H1 (cell line): Measurements from ENCODE around the gene CALCOCO2. TPM values are rescaled to one million over a fixed set of nuclear protein-coding genes. Genes with fewer than 3 reads are reported as not detected.
A peak's percentile ranks its signal among the peaks of the same experiment; 100 is the strongest.

Experiments used
- CTCF ChIA-PET: fragments of 300-600 bp; sonication (Branson Sonifier 250); formaldehyde crosslinking; loops from one replicate; lab custom pipeline; 2021; ENCODE audit not compliant: partially characterized antibody; lab: Charles Lee
- POLR2A ChIA-PET: fragments of 300-600 bp; sonication (Branson Sonifier 250); formaldehyde crosslinking; loops from one replicate; lab custom pipeline; 2021; ENCODE audit warnings: inconsistent platforms; ENCODE audit not compliant: partially characterized antibody; lab: Charles Lee
- DNase-seq, 2 experiments: peaks; one replicate each; pipeline versions ENCODE4 v3.0.0 to v3.0.0-alpha.2; 2010 to 2022; ENCODE audit warnings: low spot score in 2 of 2, low read depth in 1 of 2, mixed read lengths in 1 of 2
- FAIRE-seq: peaks from 2 replicates; lab custom pipeline; 2011; peaks lifted over from hg19 to GRCh38; lab: Jason Lieb, UNC
- H2AFZ ChIP-seq: 2 replicates; pipeline ENCODE4 v1.8.1; 2012; ENCODE audit warnings: low read length, inconsistent platforms
- H2AK5ac ChIP-seq: 2 replicates; pipeline ENCODE4 v1.6.1; 2013; ENCODE audit warnings: low read depth, low read length
- H2BK120ac ChIP-seq: replicated peaks from 2 replicates; pipeline ENCODE3; 2013; ENCODE audit warnings: low read depth, low read length, inconsistent platforms
- H2BK12ac ChIP-seq: 2 replicates; pipeline ENCODE4 v1.6.1; 2013; ENCODE audit warnings: low read depth, low read length
- H2BK15ac ChIP-seq: 2 replicates; pipeline ENCODE4 v1.6.1; 2013; ENCODE audit warnings: low read length
- H2BK20ac ChIP-seq: 2 replicates; pipeline ENCODE4 v1.6.1; 2013; ENCODE audit warnings: low read length
- H2BK5ac ChIP-seq: 2 replicates; pipeline ENCODE4 v1.6.1; 2013; ENCODE audit warnings: low read depth, low read length
- H3K14ac ChIP-seq: 2 replicates; pipeline ENCODE4 v1.6.1; 2013; ENCODE audit warnings: inconsistent platforms; ENCODE audit not compliant: insufficient read length
- H3K18ac ChIP-seq: 2 replicates; pipeline ENCODE4 v1.6.1; 2013; ENCODE audit warnings: low read length; ENCODE audit errors: extremely low read depth
- H3K23ac ChIP-seq: 2 replicates; pipeline ENCODE4 v1.6.1; 2013; ENCODE audit warnings: inconsistent platforms; ENCODE audit not compliant: insufficient read length
- H3K23me2 ChIP-seq: 2 replicates; pipeline ENCODE4 v1.6.1; 2013; ENCODE audit warnings: low read depth, low read length
- H3K27ac ChIP-seq: 2 replicates; pipeline ENCODE4 v1.6.1; 2011; ENCODE audit warnings: low read depth, low read length, inconsistent platforms
- H3K27me3 ChIP-seq, 4 experiments: replicated peaks in 1 of 4; 1 replicate in 1 of 4; 2 replicates in 3 of 4; pipeline versions ENCODE4 v1.6.1 to v1.8.1; 2011 to 2013; ENCODE audit warnings: low read length in 3 of 4, mild to moderate bottlenecking in 3 of 4, inconsistent platforms in 2 of 4, mixed read lengths in 2 of 4, moderate library complexity in 1 of 4; ENCODE audit not compliant: control insufficient read depth in 3 of 4, insufficient read depth in 3 of 4; ENCODE audit errors: extremely low read depth in 1 of 4
- H3K36me3 ChIP-seq, 4 experiments: 2 replicates each; pipeline versions ENCODE4 v1.6.1 to v1.8.1; 2011 to 2013; ENCODE audit warnings: mild to moderate bottlenecking in 4 of 4, low read length in 3 of 4, moderate library complexity in 2 of 4, control low read depth in 1 of 4, inconsistent platforms in 1 of 4; ENCODE audit not compliant: insufficient read depth in 4 of 4, control insufficient read depth in 2 of 4
- H3K4ac ChIP-seq: replicated peaks from 2 replicates; pipeline ENCODE3; 2013; ENCODE audit warnings: low read length, low read depth, mixed read lengths, inconsistent platforms; ENCODE audit not compliant: insufficient read length
- H3K4me1 ChIP-seq, 4 experiments: replicated peaks in 1 of 4; 1 replicate in 1 of 4; 2 replicates in 3 of 4; pipeline versions ENCODE4 v1.6.1 to v1.8.1; 2011 to 2013; ENCODE audit warnings: low read length in 3 of 4, inconsistent platforms in 2 of 4, mixed read lengths in 1 of 4; ENCODE audit not compliant: insufficient read depth in 4 of 4, control insufficient read depth in 3 of 4
- H3K4me2 ChIP-seq, 2 experiments: 2 replicates each; pipeline versions ENCODE4 v1.6.1 to v1.8.1; 2011 to 2013; ENCODE audit warnings: low read depth in 2 of 2, low read length in 2 of 2, control low read depth in 1 of 2, inconsistent platforms in 1 of 2, mild to moderate bottlenecking in 1 of 2; ENCODE audit not compliant: insufficient read depth in 1 of 2
- H3K4me3 ChIP-seq, 4 experiments: fragments of 200-600, 300-600 bp in 1 of 4; sonication (generic), shearing (Covaris generic), sonication (Bioruptor Twin) in 1 of 4; 2 replicates each; pipeline versions ENCODE4 v1.5.1 to v1.8.1; 2011 to 2016; ENCODE audit warnings: low read length in 4 of 4, low read depth in 3 of 4, control low read depth in 2 of 4, inconsistent platforms in 2 of 4, mild to moderate bottlenecking in 2 of 4, mixed read lengths in 1 of 4, moderate library complexity in 1 of 4; ENCODE audit not compliant: insufficient read depth in 2 of 4; ENCODE audit errors: extremely low read depth in 1 of 4
- H3K56ac ChIP-seq: replicated peaks from 2 replicates; pipeline ENCODE3; 2013; ENCODE audit warnings: low read depth, mild to moderate bottlenecking, mixed read lengths, low read length, inconsistent platforms; ENCODE audit not compliant: insufficient read length
- H3K79me1 ChIP-seq: 2 replicates; pipeline ENCODE4 v1.6.1; 2013; ENCODE audit warnings: low read depth, low read length, control low read depth
- H3K79me2 ChIP-seq, 2 experiments: 2 replicates each; pipeline versions ENCODE4 v1.6.1 to v1.8.1; 2012 to 2013; ENCODE audit warnings: low read length in 2 of 2, mild to moderate bottlenecking in 2 of 2, inconsistent platforms in 1 of 2; ENCODE audit not compliant: insufficient read depth in 2 of 2, control insufficient read depth in 1 of 2
- H3K9ac ChIP-seq, 4 experiments: replicated peaks in 1 of 4; 1 replicate in 1 of 4; 2 replicates in 3 of 4; pipeline versions ENCODE4 v1.6.1 to v1.8.1; 2011 to 2013; ENCODE audit warnings: low read depth in 3 of 4, low read length in 3 of 4, control low read depth in 2 of 4, mild to moderate bottlenecking in 2 of 4, moderate library complexity in 2 of 4, inconsistent platforms in 1 of 4; ENCODE audit errors: extremely low read depth in 1 of 4
- H3K9me3 ChIP-seq, 2 experiments: 2 replicates each; pipeline versions ENCODE4 v1.6.1 to v1.8.1; 2012 to 2013; ENCODE audit warnings: mild to moderate bottlenecking in 2 of 2, moderate library complexity in 2 of 2, control low read depth in 1 of 2, inconsistent platforms in 1 of 2, low read depth in 1 of 2, low read length in 1 of 2, mixed read lengths in 1 of 2; ENCODE audit not compliant: insufficient read depth in 2 of 2
- H4K20me1 ChIP-seq, 2 experiments: replicated peaks in 1 of 2; 2 replicates each; pipeline versions ENCODE3 to v1.8.1; 2011 to 2013; ENCODE audit warnings: inconsistent platforms in 2 of 2, low read length in 2 of 2, mild to moderate bottlenecking in 1 of 2; ENCODE audit not compliant: insufficient read depth in 2 of 2, control insufficient read depth in 1 of 2
- H4K5ac ChIP-seq: 2 replicates; pipeline ENCODE4 v1.6.1; 2013; ENCODE audit warnings: low read length, low read depth, mixed read lengths, inconsistent platforms; ENCODE audit not compliant: insufficient read length
- H4K8ac ChIP-seq: 2 replicates; pipeline ENCODE4 v1.8.0; 2013; ENCODE audit warnings: mild to moderate bottlenecking, moderate library complexity, low read length, inconsistent platforms; ENCODE audit not compliant: insufficient read depth; ENCODE audit errors: extremely low read depth
- H4K91ac ChIP-seq: replicated peaks from 2 replicates; pipeline ENCODE3; 2013; ENCODE audit warnings: low read length, mixed read lengths, inconsistent platforms; ENCODE audit not compliant: insufficient read length
- BCL11A ChIP-seq, 2 experiments: IDR thresholded peaks; one replicate each; pipeline ENCODE4 v1.6.1; 2011; ENCODE audit warnings: low read depth in 2 of 2, low read length in 2 of 2, mild to moderate bottlenecking in 2 of 2
- CREB1 ChIP-seq: IDR thresholded peaks from 2 replicates; pipeline ENCODE4 v1.6.1; 2012; ENCODE audit warnings: inconsistent platforms
- JUN ChIP-seq: IDR thresholded peaks from 2 replicates; pipeline ENCODE4 v1.6.1; 2011; ENCODE audit warnings: low read depth, mild to moderate bottlenecking, improper control_type of control experiment, low read length
- NANOG ChIP-seq: IDR thresholded peaks from 2 replicates; pipeline ENCODE4 v1.6.1; 2011; ENCODE audit warnings: low read length, low read depth, mild to moderate bottlenecking, inconsistent platforms; ENCODE audit not compliant: insufficient read depth, poor library complexity, severe bottlenecking
- POLR2A ChIP-seq, 2 experiments: IDR thresholded peaks; 1 replicate in 1 of 2; 2 replicates in 1 of 2; pipeline ENCODE4 v1.6.1; 2011; ENCODE audit warnings: low read depth in 2 of 2, low read length in 2 of 2, mild to moderate bottlenecking in 2 of 2; ENCODE audit errors: control extremely low read depth in 1 of 2
- RAD21 ChIP-seq, 2 experiments: IDR thresholded peaks in 1 of 2; conservative IDR thresholded peaks in 1 of 2; 2 replicates each; pipeline ENCODE4 v1.6.1; 2011; ENCODE audit warnings: low read depth in 2 of 2, low read length in 2 of 2, improper control_type of control experiment in 1 of 2, inconsistent platforms in 1 of 2, mild to moderate bottlenecking in 1 of 2, moderate library complexity in 1 of 2
- RFX5 ChIP-seq: IDR thresholded peaks from 2 replicates; pipeline ENCODE4 v1.6.1; 2011; ENCODE audit warnings: low read depth, low read length, improper control_type of control experiment, borderline replicate concordance
- SP4 ChIP-seq: IDR thresholded peaks from 2 replicates; pipeline ENCODE4 v1.6.1; 2012; ENCODE audit warnings: low read length, inconsistent platforms
- TCF12 ChIP-seq: IDR thresholded peaks from 2 replicates; pipeline ENCODE4 v1.6.1; 2011; ENCODE audit warnings: low read depth, mild to moderate bottlenecking, low read length
- YY1 ChIP-seq: IDR thresholded peaks from 2 replicates; pipeline ENCODE4 v1.6.1; 2011; ENCODE audit warnings: low read depth, mild to moderate bottlenecking, low read length
- ZNF274 ChIP-seq: IDR thresholded peaks from 2 replicates; pipeline ENCODE4 v1.7.0; 2012; ENCODE audit warnings: low read length, borderline replicate concordance; ENCODE audit errors: extremely low read depth
- WGBS, 2 experiments: shearing (Covaris generic) in 1 of 2; methylation state at CpG; one replicate each; pipeline versions ENCODE4 v1.1.6 to v1.1.7; 2013 to 2015; ENCODE audit warnings: low lambda C conversion rate in 2 of 2, mixed read lengths in 2 of 2, inconsistent platforms in 1 of 2, low coverage in 1 of 2, missing lambda C conversion rate in 1 of 2; ENCODE audit not compliant: insufficient replicate concordance in 2 of 2, insufficient coverage in 1 of 2, insufficient read length in 1 of 2; ENCODE audit errors: extremely low coverage in 1 of 2, missing lambda C conversion rate in 1 of 2; 5-methylcytosine and 5-hydroxymethylcytosine counted together
- polyA plus RNA-seq, 7 experiments: library from polyadenylated mRNA; depleted of rRNA in 3 of 7; stranded (reverse) in 5 of 7; unstranded in 2 of 7; fragments of >200 nt in 5 of 7; fragments of 200-250 nt in 2 of 7; gene quantifications; 1 replicate in 5 of 7; 2 replicates in 1 of 7; 4 replicates in 1 of 7; pipeline versions ENCODE4 v1.2.1 to v1.2.3, GENCODE V29; 2011 to 2013; ENCODE audit warnings: missing spikeins in 2 of 7, mixed read lengths in 2 of 7
- total RNA-seq: library from RNA; stranded (reverse); fragmentation: NEBNext Ultra II Directional; extraction: Animal tissue kit (Norgen Biotek cat#: 25700); gene quantifications from 2 replicates; pipeline ENCODE4 v1.2.1, GENCODE V29; 2021

Gene CALCOCO2
- total and polyA plus RNA-seq, 2 of the 8 experiments (the other 6 are each of a cell fraction or from before 2014, with no cell fraction given): 12.1 to 31.8 TPM

DNA sequence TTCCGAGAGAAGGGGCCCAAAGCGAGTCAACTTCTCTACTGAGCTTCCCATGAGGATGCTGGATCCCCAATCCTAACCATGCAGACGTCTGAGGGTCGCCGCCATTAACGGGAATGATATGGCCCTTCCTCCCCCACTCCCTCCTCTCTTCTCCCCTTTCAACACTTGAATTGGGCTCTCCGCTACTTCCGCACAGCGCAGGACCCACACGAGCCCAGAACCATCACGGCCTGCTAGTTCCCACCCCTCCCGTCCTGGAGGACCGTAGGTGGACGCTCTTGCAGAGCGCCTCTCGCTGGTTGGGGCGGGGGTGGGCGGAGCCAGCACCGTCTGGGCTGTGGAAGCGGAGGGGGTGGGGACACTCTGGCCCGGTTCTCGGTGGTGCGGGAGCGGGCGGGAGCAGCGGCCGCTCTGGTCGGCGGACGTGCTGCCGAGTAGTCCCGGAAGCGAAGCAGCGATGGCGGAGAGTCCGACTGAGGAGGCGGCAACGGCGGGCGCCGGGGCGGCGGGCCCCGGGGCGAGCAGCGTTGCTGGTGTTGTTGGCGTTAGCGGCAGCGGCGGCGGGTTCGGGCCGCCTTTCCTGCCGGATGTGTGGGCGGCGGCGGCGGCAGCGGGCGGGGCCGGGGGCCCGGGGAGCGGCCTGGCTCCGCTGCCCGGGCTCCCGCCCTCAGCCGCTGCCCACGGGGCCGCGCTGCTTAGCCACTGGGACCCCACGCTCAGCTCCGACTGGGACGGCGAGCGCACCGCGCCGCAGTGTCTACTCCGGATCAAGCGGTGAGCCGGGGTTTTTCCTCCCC is 77.4 kb downstream of the CALCOCO2 start, which contains the start of gene UBE2Z:
Gene UBE2Z, plus strand, starts transcription at position 361 of the 797 bp plus-strand sequence. Its CDS starts 97 bp downstream, at position 458.
- peak within 1 kb of the TSS; percentile 94 for H2BK5ac ChIP-seq
- H4K5ac ChIP-seq: peak within 1 kb of the TSS; percentile 82
- H2BK120ac ChIP-seq: peak within 1 kb of the TSS; percentile 13
- H4K91ac ChIP-seq: peak within 1 kb of the TSS; percentile 87
- peak within 1 kb of the TSS; percentile 55; the same call in 1 of the 2 replicates for H2BK12ac ChIP-seq
- no peaks in the 10 kb centered on the region for H3K9me3 ChIP-seq
- 2% methylated on average over 22 of the region's 81 CpGs; no CpG with 5 or more reads in 1 of the 2 experiments for WGBS, 2 experiments
- H3K14ac ChIP-seq: no peak within 1 kb of the TSS
- H3K79me1 ChIP-seq: peaks cover 19% of the 10 kb centered on the region
- peak within 1 kb of the TSS; percentile 86 to 88 for H3K4me2 ChIP-seq
- peak; percentile 88 to 94 for DNase-seq
- H4K20me1 ChIP-seq: peaks cover 9 to 20% of the 10 kb centered on the region in 2 experiments
- no peak within 1 kb of the TSS for H2BK20ac ChIP-seq
- peaks cover 0 to 32% (median 14%) of the 10 kb centered on the region in 4 experiments; a peak in 7 of 8 replicates for H3K36me3 ChIP-seq
- peak within 1 kb of the TSS; percentile 74 for H3K56ac ChIP-seq
- FAIRE-seq: peak; percentile 28
- peak within 1 kb of the TSS; percentile 92; the same call in 1 of the 2 replicates for H4K8ac ChIP-seq
- H3K4me1 ChIP-seq: peaks cover 5 to 17% (median 6%) of the 10 kb centered on the region in 4 experiments
- peak within 1 kb of the TSS; percentile 1; the same call in 1 of the 2 replicates for H2AFZ ChIP-seq
- no peak within 1 kb of the TSS for H3K23ac ChIP-seq
- 0 out of 2 replicates have a peak within 1 kb of the TSS, but pooled peaks have one; percentile 75 for H2AK5ac ChIP-seq
- H3K79me2 ChIP-seq: peaks cover 21 to 42% of the 10 kb centered on the region in 2 experiments
- ChIA-PET POLR2A (interaction anchor here (0.5 to 8.2 kb wide), 35 partner anchors 8 to 219 kb away, joined by 3 to 93 read pairs (median 4); partner anchors contain the start of genes ATP5MC1, IGF2BP1, SNF8 and TTLL6), CTCF (interaction anchor here (0.5 to 2.2 kb wide), 10 partner anchors 14 to 191 kb away, joined by 3 to 16 read pairs (median 4); partner anchors contain the start of gene ATP5MC1)
- H3K9ac ChIP-seq: peak within 1 kb of the TSS; percentile 79 to 92 (median 88)
- peak within 1 kb of the TSS; percentile 89 for H3K27ac ChIP-seq
- H2BK15ac ChIP-seq: 0 out of 2 replicates have a peak within 1 kb of the TSS, but pooled peaks have one; percentile 61
- H3K23me2 ChIP-seq: peaks cover 8% of the 10 kb centered on the region
- peak within 1 kb of the TSS; percentile 74 to 97 (median 80) for H3K4me3 ChIP-seq
- peak within 1 kb of the TSS; percentile 17 for H3K4ac ChIP-seq
- peak within 1 kb of the TSS; percentile 95 for H3K18ac ChIP-seq
- H3K27me3 ChIP-seq: no peaks in the 10 kb centered on the region
- TF ChIP-seq TCF12 (no peak), ZNF274 (no peak), BCL11A (IDR thresholded peaks at IDR 0.05; ENCODE audit: low read depth in 2 of 2, low read length in 2 of 2) (no peak), RFX5 (no peak), NANOG (peak; percentile 8), JUN (no peak), YY1 (peak; percentile 80), SP4 (peak; percentile 79), CREB1 (peak; percentile 47), POLR2A (IDR thresholded peaks at IDR 0.05; ENCODE audit: control extremely low read depth in 1 of 2, low read depth in 2 of 2, low read length in 2 of 2) (peak; percentile 84 to 90), RAD21 (IDR thresholded peaks at IDR 0.05 in 1 of 2, conservative IDR thresholded peaks at IDR 0.05 in 1 of 2; ENCODE audit: low read depth in 2 of 2, low read length in 2 of 2) (0 out of 4 replicates have a peak, but pooled peaks of 1 of the 2 experiments have one; percentile 5)
